Vagina (tissue), 2 donors: Measurements from ENCODE around the gene CMPK2.

Experiments
- POLR2A ChIP-seq, 2 donors: fragments of 450-650 bp; IDR thresholded peaks; one replicate each; pipeline ENCODE4 v1.6.1; 2017; ENCODE audit warnings: antibody characterized with exemption in 2 of 2, mild to moderate bottlenecking in 2 of 2, moderate library complexity in 2 of 2
- TF ChIP-seq, protein P1 (sequence below), 3 experiments: fragments of 450-650 bp in 2 of 3; fragments of 200-600 bp in 1 of 3; sonication (generic) in 1 of 3; IDR thresholded peaks; one replicate each; pipeline ENCODE4 v1.5.1; 2017 to 2019; ENCODE audit warnings: antibody characterized with exemption in 3 of 3, mild to moderate bottlenecking in 2 of 3, moderate library complexity in 2 of 3

DNA sequence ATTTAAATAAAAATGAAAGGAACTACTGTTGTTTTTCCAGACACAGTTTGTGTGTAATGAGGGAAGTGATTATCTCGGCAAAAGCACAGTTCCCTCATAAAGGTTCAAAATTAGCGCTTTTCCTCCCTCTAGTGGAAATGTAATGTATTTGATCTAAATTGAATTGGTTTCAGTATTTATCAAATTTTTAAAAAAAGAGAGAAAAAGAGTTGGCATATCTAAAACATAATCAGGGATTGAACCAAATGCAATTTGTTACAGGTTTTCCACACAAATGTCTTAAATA is 37.5 kb downstream of the CMPK2 start:
- TF ChIP-seq, protein P1, sequence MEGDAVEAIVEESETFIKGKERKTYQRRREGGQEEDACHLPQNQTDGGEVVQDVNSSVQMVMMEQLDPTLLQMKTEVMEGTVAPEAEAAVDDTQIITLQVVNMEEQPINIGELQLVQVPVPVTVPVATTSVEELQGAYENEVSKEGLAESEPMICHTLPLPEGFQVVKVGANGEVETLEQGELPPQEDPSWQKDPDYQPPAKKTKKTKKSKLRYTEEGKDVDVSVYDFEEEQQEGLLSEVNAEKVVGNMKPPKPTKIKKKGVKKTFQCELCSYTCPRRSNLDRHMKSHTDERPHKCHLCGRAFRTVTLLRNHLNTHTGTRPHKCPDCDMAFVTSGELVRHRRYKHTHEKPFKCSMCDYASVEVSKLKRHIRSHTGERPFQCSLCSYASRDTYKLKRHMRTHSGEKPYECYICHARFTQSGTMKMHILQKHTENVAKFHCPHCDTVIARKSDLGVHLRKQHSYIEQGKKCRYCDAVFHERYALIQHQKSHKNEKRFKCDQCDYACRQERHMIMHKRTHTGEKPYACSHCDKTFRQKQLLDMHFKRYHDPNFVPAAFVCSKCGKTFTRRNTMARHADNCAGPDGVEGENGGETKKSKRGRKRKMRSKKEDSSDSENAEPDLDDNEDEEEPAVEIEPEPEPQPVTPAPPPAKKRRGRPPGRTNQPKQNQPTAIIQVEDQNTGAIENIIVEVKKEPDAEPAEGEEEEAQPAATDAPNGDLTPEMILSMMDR (IDR thresholded peaks at IDR 0.05), result peak in 1 of 3 experiments; percentile 47
- TF ChIP-seq POLR2A (IDR thresholded peaks at IDR 0.05), result no peak
